Keratinocyte (primary cell): ENCODE measurements around the gene BABAM2. TPM values are rescaled to one million over a fixed set of nuclear protein-coding genes. Genes with fewer than 3 reads are reported as not detected.

Source experiments
- DNase-seq: peaks from one replicate; pipeline ENCODE4 v3.0.0-alpha.2; 2011; ENCODE audit warnings: low read depth, missing footprints, low spot score
- FAIRE-seq: peaks from 2 replicates; lab custom pipeline; 2011; peaks lifted over from hg19 to GRCh38; lab: Jason Lieb, UNC
- H2AFZ ChIP-seq: 2 replicates; pipeline ENCODE4 v1.6.0; 2012; ENCODE audit warnings: low read length, control low read depth, inconsistent platforms; ENCODE audit not compliant: control insufficient read depth
- H3K27ac ChIP-seq: 2 replicates; pipeline ENCODE4 v1.5.1; 2011; ENCODE audit warnings: low read length; ENCODE audit not compliant: control insufficient read depth, insufficient read depth
- H3K27me3 ChIP-seq: 3 replicates; pipeline ENCODE4 v1.6.0; 2011; ENCODE audit warnings: low read length; ENCODE audit not compliant: control insufficient read depth, insufficient read depth; ENCODE audit errors: extremely low read depth
- H3K36me3 ChIP-seq, 2 experiments: 2 replicates in 1 of 2; 3 replicates in 1 of 2; pipeline ENCODE4 v1.5.1; 2011; ENCODE audit warnings: low read length in 2 of 2, mild to moderate bottlenecking in 1 of 2; ENCODE audit not compliant: control insufficient read depth in 2 of 2, insufficient read depth in 2 of 2; ENCODE audit errors: extremely low read depth in 1 of 2
- H3K4me1 ChIP-seq: 3 replicates; pipeline ENCODE4 v1.5.1; 2011; ENCODE audit warnings: low read length; ENCODE audit not compliant: control insufficient read depth, insufficient read depth; ENCODE audit errors: extremely low read depth
- H3K4me2 ChIP-seq: 3 replicates; pipeline ENCODE4 v1.6.0; 2011; ENCODE audit warnings: low read depth, low read length; ENCODE audit not compliant: control insufficient read depth, insufficient read depth; ENCODE audit errors: extremely low read depth
- H3K4me3 ChIP-seq, 3 experiments: fragments of 200-600 bp in 1 of 3; sonication (generic) in 1 of 3; 2 replicates in 2 of 3; 3 replicates in 1 of 3; pipeline ENCODE4 v1.5.1; 2011 to 2016; ENCODE audit warnings: low read length in 3 of 3, mild to moderate bottlenecking in 3 of 3, control low read depth in 2 of 3, inconsistent platforms in 1 of 3, low read depth in 1 of 3, mixed read lengths in 1 of 3, mixed run types in 1 of 3, moderate library complexity in 1 of 3; ENCODE audit not compliant: control insufficient read depth in 2 of 3, insufficient read depth in 2 of 3; ENCODE audit errors: extremely low read depth in 1 of 3
- H3K79me2 ChIP-seq: 2 replicates; pipeline ENCODE4 v1.6.0; 2012; ENCODE audit warnings: low read length; ENCODE audit not compliant: control insufficient read depth, insufficient read depth
- H3K9ac ChIP-seq: 3 replicates; pipeline ENCODE4 v1.6.0; 2011; ENCODE audit warnings: low read length; ENCODE audit not compliant: control insufficient read depth, insufficient read depth; ENCODE audit errors: extremely low read depth
- H3K9me1 ChIP-seq: 3 replicates; pipeline ENCODE4 v1.6.0; 2011; ENCODE audit warnings: low read length; ENCODE audit not compliant: control insufficient read depth, insufficient read depth; ENCODE audit errors: extremely low read depth
- H3K9me3 ChIP-seq: 2 replicates; pipeline ENCODE4 v1.5.1; 2012; ENCODE audit warnings: low read depth, low read length; ENCODE audit not compliant: control insufficient read depth
- H4K20me1 ChIP-seq: 3 replicates; pipeline ENCODE4 v1.6.0; 2011; ENCODE audit warnings: low read length; ENCODE audit not compliant: control insufficient read depth, insufficient read depth; ENCODE audit errors: extremely low read depth
- EZH2 ChIP-seq: IDR thresholded peaks from one replicate; pipeline ENCODE4 v1.6.1; 2012; ENCODE audit warnings: inconsistent platforms, mild to moderate bottlenecking, low read length, moderate library complexity
- dilution Hi-C: fragments of 300-500 bp; cut with MboI; formaldehyde crosslinking; loops from one replicate; pipeline ENCODE4 v1.7.0; 2020; ENCODE audit warnings: low sequenced_read_pairs; ENCODE audit not compliant: extremely low pct_ligation_motif_present
- polyA plus RNA-seq, 5 experiments: library from polyadenylated mRNA; depleted of rRNA in 3 of 5; stranded (reverse) in 3 of 5; stranded (forward) in 1 of 5; unstranded in 1 of 5; fragments of >200 nt; gene quantifications; 1 replicate in 1 of 5; 2 replicates in 3 of 5; 3 replicates in 1 of 5; pipeline versions ENCODE4 v1.2.1 to v1.2.3, GENCODE V29; 2011 to 2012; ENCODE audit warnings: missing spikeins in 2 of 5, low read depth in 1 of 5, low replicate concordance in 1 of 5
- TF ChIP-seq, protein P1 (sequence below), 3 experiments: IDR thresholded peaks in 1 of 3; conservative IDR thresholded peaks in 1 of 3; optimal IDR thresholded peaks in 1 of 3; 2 replicates in 2 of 3; 3 replicates in 1 of 3; pipeline versions ENCODE3 to v1.5.1; 2011; ENCODE audit warnings: low read length in 3 of 3, mild to moderate bottlenecking in 3 of 3, moderate library complexity in 2 of 3, control low read depth in 1 of 3, inconsistent platforms in 1 of 3; ENCODE audit not compliant: insufficient read depth in 2 of 3; ENCODE audit errors: extremely low read depth in 1 of 3

Gene BABAM2
- polyA plus RNA-seq, 1 donor (not counting 4 experiments of a cell fraction or from before 2014, with no cell fraction given): 29.8 TPM

GRCh38 chr2:27989149-27989548 lies 98.6 kb downstream of the BABAM2 start:
- Histone ChIP-seq H3K79me2 (no peaks in the 10 kb centered on the region), H4K20me1 (no peaks in the 10 kb centered on the region), H3K4me2 (peak overlapping the region; percentile 50), H3K9me1 (no peaks in the 10 kb centered on the region), H3K9ac (peak overlapping the region; percentile 9), H3K27me3 (no peaks in the 10 kb centered on the region), H3K36me3 (no peaks in the 10 kb centered on the region), H3K9me3 (no peaks in the 10 kb centered on the region), H3K4me1 (peaks cover 36% of the 10 kb centered on the region), H2AFZ (no peak overlapping the region), H3K27ac (peak overlapping the region; percentile 53), H3K4me3 (no peak overlapping the region)
- TF ChIP-seq, protein P1, sequence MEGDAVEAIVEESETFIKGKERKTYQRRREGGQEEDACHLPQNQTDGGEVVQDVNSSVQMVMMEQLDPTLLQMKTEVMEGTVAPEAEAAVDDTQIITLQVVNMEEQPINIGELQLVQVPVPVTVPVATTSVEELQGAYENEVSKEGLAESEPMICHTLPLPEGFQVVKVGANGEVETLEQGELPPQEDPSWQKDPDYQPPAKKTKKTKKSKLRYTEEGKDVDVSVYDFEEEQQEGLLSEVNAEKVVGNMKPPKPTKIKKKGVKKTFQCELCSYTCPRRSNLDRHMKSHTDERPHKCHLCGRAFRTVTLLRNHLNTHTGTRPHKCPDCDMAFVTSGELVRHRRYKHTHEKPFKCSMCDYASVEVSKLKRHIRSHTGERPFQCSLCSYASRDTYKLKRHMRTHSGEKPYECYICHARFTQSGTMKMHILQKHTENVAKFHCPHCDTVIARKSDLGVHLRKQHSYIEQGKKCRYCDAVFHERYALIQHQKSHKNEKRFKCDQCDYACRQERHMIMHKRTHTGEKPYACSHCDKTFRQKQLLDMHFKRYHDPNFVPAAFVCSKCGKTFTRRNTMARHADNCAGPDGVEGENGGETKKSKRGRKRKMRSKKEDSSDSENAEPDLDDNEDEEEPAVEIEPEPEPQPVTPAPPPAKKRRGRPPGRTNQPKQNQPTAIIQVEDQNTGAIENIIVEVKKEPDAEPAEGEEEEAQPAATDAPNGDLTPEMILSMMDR (optimal IDR thresholded peaks at IDR 0.05 in 1 of 3, IDR thresholded peaks at IDR 0.05 in 1 of 3, conservative IDR thresholded peaks at IDR 0.05 in 1 of 3; ENCODE audit: extremely low read depth in 1 of 3, insufficient read depth in 2 of 3, low read length in 3 of 3): no peak
- no peak for TF ChIP-seq EZH2
- FAIRE-seq (peak; percentile 57), DNase-seq (peak; percentile 86)
- dilution Hi-C loops: no loop called here

- Histone ChIP-seq H3K9ac (no peak overlapping the region), H3K27ac (peak overlapping the region; percentile 53)
- TF ChIP-seq EZH2: no peak
- TF ChIP-seq, protein P1 (optimal IDR thresholded peaks at IDR 0.05 in 1 of 3, IDR thresholded peaks at IDR 0.05 in 1 of 3, conservative IDR thresholded peaks at IDR 0.05 in 1 of 3; ENCODE audit: extremely low read depth in 1 of 3, insufficient read depth in 2 of 3, low read length in 3 of 3): no peak
Observed at GRCh38 chr2:27990030-27990590, 99.6 kb downstream of the BABAM2 start.

More at GRCh38 chr2:27990030-27990590, 99.6 kb downstream of the BABAM2 start:
- dilution Hi-C loops: no loop called here
- H3K4me3 ChIP-seq: no peak overlapping the region
- H3K9me1 ChIP-seq: no peaks in the 10 kb centered on the region
- no peaks in the 10 kb centered on the region for H3K79me2 ChIP-seq
- no peak overlapping the region for H3K4me2 ChIP-seq
- no peaks in the 10 kb centered on the region for H4K20me1 ChIP-seq
- DNase-seq (no peak), FAIRE-seq (peak; percentile 74)
- no peak overlapping the region for H2AFZ ChIP-seq
- H3K36me3 ChIP-seq: no peaks in the 10 kb centered on the region
- no peaks in the 10 kb centered on the region for H3K27me3 ChIP-seq
- no peaks in the 10 kb centered on the region for H3K9me3 ChIP-seq
- H3K4me1 ChIP-seq: peaks cover 39% of the 10 kb centered on the region
